ENCODE data around the gene NDUFS2.
A peak's percentile ranks its signal among the peaks of the same experiment; 100 is the strongest.

NDUFS2 gene

DNA sequence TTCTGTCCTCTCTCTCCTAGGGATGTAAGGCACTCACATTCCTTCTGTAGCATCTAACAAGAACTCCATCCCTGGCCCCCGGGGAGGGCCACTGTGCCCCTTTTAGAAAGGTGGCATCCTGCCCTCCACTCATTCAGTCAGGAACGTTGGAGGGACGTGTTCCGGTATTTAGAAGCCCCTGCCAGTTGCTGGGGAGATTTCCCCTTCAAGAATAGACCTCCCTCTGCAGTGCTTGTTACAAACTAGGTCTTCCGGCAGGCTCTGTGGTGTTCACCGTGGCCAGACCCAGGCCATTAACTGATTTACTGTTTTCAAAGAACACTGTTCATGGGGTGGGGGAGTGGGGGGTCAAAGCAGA lies 57.2 kb downstream of the NDUFS2 start:
- no peak for ATAC-seq (ENCODE audit: low read depth)

DNA sequence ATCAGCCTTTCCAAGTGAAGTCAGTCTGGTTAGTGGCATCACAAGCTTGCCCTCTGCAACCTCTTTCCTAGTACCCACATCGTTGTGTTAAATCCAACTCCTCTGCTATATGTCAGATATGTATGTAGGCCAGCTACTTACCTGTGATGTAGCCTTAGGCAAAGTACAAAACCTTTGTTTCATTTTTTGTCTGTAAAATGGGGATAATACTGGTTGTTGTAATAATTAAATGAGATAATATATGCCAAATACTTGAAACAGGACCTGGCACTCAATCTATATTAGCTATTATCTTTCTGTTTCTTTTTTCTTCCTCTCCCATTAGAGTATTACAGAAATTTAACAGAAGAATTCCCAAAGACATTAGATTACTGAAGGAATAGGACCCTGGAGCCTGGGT lies 57.6 kb downstream of the NDUFS2 start:
- ATAC-seq (ENCODE audit: low read depth) (no peak), DNase-seq (ENCODE audit: low spot score) (no peak)
- no peak overlapping the region for H3K27ac ChIP-seq (ENCODE audit: poor library complexity, severe bottlenecking)
- H3K4me1 ChIP-seq (ENCODE audit: insufficient read depth, poor library complexity, severe bottlenecking), result peaks cover 9% of the 10 kb centered on the region
- H3K4me3 ChIP-seq (ENCODE audit: severe bottlenecking), result no peak overlapping the region
- peaks cover 9% of the 10 kb centered on the region for H3K27me3 ChIP-seq (ENCODE audit: insufficient read depth, poor library complexity, severe bottlenecking)
- no peaks in the 10 kb centered on the region for H3K9me3 ChIP-seq (ENCODE audit: severe bottlenecking)
- TF ChIP-seq, protein P1, sequence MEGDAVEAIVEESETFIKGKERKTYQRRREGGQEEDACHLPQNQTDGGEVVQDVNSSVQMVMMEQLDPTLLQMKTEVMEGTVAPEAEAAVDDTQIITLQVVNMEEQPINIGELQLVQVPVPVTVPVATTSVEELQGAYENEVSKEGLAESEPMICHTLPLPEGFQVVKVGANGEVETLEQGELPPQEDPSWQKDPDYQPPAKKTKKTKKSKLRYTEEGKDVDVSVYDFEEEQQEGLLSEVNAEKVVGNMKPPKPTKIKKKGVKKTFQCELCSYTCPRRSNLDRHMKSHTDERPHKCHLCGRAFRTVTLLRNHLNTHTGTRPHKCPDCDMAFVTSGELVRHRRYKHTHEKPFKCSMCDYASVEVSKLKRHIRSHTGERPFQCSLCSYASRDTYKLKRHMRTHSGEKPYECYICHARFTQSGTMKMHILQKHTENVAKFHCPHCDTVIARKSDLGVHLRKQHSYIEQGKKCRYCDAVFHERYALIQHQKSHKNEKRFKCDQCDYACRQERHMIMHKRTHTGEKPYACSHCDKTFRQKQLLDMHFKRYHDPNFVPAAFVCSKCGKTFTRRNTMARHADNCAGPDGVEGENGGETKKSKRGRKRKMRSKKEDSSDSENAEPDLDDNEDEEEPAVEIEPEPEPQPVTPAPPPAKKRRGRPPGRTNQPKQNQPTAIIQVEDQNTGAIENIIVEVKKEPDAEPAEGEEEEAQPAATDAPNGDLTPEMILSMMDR (IDR thresholded peaks at IDR 0.05; ENCODE audit: poor library complexity, severe bottlenecking), result no peak
- H3K36me3 ChIP-seq (ENCODE audit: low read depth), result no peaks in the 10 kb centered on the region

More for the DNA sequence above, 57.2 kb downstream of the NDUFS2 start:
- TF ChIP-seq, protein P1 (IDR thresholded peaks at IDR 0.05; ENCODE audit: poor library complexity, severe bottlenecking), result no peak
- DNase-seq (ENCODE audit: low spot score), result no peak
- Histone ChIP-seq H3K4me1 (ENCODE audit: insufficient read depth, poor library complexity, severe bottlenecking) (peaks cover 9% of the 10 kb centered on the region), H3K27me3 (ENCODE audit: insufficient read depth, poor library complexity, severe bottlenecking) (peaks cover 9% of the 10 kb centered on the region), H3K27ac (ENCODE audit: poor library complexity, severe bottlenecking) (no peak overlapping the region), H3K36me3 (ENCODE audit: low read depth) (no peaks in the 10 kb centered on the region), H3K9me3 (ENCODE audit: severe bottlenecking) (no peaks in the 10 kb centered on the region), H3K4me3 (ENCODE audit: severe bottlenecking) (no peak overlapping the region)

DNA sequence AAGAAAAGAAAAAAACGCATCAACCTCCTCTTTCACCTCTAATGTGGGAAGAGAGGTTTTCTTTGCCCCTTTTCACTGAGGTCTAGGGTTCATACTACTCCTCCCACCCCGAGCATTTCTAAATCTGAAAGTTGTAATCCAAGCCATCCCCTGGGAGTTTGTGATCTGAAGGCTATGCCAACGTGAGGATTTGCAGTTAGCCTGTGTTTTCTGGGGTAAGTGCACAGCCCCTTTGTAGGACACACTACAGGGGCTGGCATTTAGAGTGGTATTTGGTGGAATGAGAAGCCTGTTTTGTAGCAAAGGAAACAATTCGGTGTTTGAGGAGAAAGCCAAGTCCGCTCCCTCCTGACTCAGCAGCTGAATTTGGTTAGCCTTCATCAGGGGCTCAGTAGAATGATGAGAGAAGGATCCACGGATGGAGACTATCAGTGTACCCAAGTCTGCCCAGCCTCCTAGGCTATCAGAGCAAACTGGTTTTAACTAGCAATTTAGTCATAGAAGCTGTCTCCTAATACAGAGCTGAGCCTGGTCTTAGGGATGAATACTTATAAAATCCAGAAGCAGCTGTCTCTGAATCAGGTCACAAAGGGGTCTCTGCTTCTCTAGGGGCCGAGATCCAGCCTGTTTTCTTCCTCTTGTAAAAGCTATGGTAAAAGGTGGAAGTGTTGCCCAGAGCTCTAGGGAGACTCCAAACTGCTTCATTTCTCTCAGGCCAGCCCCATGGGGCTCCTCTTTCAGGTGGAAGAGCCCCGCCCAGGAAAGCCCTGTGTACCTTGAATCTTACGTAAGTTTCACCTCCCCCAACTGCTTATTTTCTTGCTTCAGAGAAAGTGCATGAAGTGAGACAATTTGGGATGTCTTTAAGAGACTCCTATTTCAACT lies 58.5 kb downstream of the NDUFS2 start:
- no peak overlapping the region for H3K4me3 ChIP-seq (ENCODE audit: severe bottlenecking)
- peak; percentile 45; the same call in 2 of the 3 replicates for ATAC-seq (ENCODE audit: low read depth)

DNA sequence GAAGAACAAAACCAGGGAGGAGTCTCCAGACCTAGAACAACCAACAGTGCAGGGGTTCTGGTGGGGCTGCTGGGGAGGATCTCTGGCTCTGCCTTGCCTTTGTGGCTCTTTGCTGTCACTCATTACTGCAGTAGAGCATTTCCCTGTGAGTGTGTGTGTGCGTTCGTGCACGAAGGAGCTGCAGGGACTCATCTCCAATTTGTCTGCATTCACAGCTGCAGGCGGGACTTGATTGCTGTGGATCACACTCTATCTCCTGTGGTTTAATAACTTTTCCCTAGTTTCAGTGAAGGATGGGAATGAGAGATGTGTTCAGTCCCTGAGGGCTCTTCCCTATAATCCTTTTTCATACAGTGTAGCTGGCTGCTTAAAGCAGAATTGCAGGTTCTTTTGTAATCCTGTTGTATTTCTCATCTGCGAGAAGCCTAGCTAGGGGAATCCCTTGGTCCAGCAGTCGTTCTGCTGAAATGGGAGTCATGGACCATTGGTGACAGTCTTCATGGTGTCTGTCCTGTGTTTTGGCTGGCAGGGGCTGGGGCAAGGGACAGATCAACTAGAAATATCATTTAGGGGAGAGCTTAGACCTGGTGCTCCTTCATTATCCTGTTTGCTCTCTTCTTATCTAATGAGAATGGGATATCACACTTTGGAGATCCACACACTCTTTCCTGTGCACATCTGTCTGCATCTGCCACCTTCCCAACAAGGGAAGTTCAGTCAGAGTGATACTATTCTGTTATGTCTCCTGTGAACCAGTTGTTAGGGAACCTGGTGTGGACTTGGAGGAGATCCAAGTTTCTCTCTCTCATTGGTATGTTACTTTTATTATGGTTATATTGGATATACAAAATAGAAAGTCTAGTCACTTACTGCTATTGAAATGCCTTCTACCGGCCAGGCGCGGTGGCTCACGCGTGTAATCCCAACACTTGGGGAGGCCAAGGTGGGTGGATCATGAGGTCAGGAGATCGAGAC lies 59.4 kb downstream of the NDUFS2 start:
- H3K4me1 ChIP-seq (ENCODE audit: insufficient read depth, poor library complexity, severe bottlenecking), result peaks cover 9% of the 10 kb centered on the region
- no peak overlapping the region for H3K4me3 ChIP-seq (ENCODE audit: severe bottlenecking)
- H3K27ac ChIP-seq (ENCODE audit: poor library complexity, severe bottlenecking), result no peak overlapping the region
- H3K27me3 ChIP-seq (ENCODE audit: insufficient read depth, poor library complexity, severe bottlenecking), result peaks cover 9% of the 10 kb centered on the region
- ATAC-seq (ENCODE audit: low read depth) (no peak), DNase-seq (ENCODE audit: low spot score) (no peak)
- TF ChIP-seq, protein P1 (IDR thresholded peaks at IDR 0.05; ENCODE audit: poor library complexity, severe bottlenecking), result no peak
- H3K36me3 ChIP-seq (ENCODE audit: low read depth), result no peaks in the 10 kb centered on the region
- no peaks in the 10 kb centered on the region for H3K9me3 ChIP-seq (ENCODE audit: severe bottlenecking)

More for the DNA sequence above, 58.5 kb downstream of the NDUFS2 start:
- Histone ChIP-seq H3K4me1 (ENCODE audit: insufficient read depth, poor library complexity, severe bottlenecking) (peaks cover 9% of the 10 kb centered on the region), H3K27me3 (ENCODE audit: insufficient read depth, poor library complexity, severe bottlenecking) (peaks cover 9% of the 10 kb centered on the region), H3K9me3 (ENCODE audit: severe bottlenecking) (no peaks in the 10 kb centered on the region), H3K27ac (ENCODE audit: poor library complexity, severe bottlenecking) (no peak overlapping the region), H3K36me3 (ENCODE audit: low read depth) (no peaks in the 10 kb centered on the region)
- TF ChIP-seq, protein P1 (IDR thresholded peaks at IDR 0.05; ENCODE audit: poor library complexity, severe bottlenecking), result no peak
- DNase-seq (ENCODE audit: low spot score), result no peak
